A549 (cell line): ENCODE results near the gene BICD2.

Source experiments
- ESRRA ChIP-seq: fragments of 150-350 bp; IDR thresholded peaks from 2 replicates; pipeline ENCODE4 v1.6.1; 2014; ENCODE audit warnings: mild to moderate bottlenecking, low read length, borderline replicate concordance
- KDM1A ChIP-seq: fragments of 200-600 bp; sonication (generic); IDR thresholded peaks from 2 replicates; pipeline ENCODE4 v1.6.1; 2016; ENCODE audit warnings: low read depth, mild to moderate bottlenecking
- POLR2A ChIP-seq: IDR thresholded peaks from 2 replicates; pipeline ENCODE4 v1.6.1; 2012; ENCODE audit warnings: mild to moderate bottlenecking, low read length
- RAD21 ChIP-seq, 2 experiments: fragments of >200 bp in 1 of 2; sonication (Bioruptor Twin) in 1 of 2; formaldehyde crosslinking in 1 of 2; IDR thresholded peaks in 1 of 2; conservative IDR thresholded peaks in 1 of 2; 2 replicates in 1 of 2; 3 replicates in 1 of 2; pipeline ENCODE4 v1.6.1; 2012 to 2018; ENCODE audit warnings: inconsistent platforms in 1 of 2
- SMC3 ChIP-seq: fragments of >200 bp; sonication (Bioruptor Twin); formaldehyde crosslinking; IDR thresholded peaks from 3 replicates; pipeline ENCODE4 v1.6.1; 2018; ENCODE audit warnings: inconsistent platforms
- ZFP36 ChIP-seq: fragments of 450-650 bp; IDR thresholded peaks from 2 replicates; pipeline ENCODE4 v1.6.1; 2014; ENCODE audit warnings: borderline replicate concordance; ENCODE audit not compliant: partially characterized antibody
- ZNF302 ChIP-seq: fragments of 250-450 bp; sonication (Bioruptor Pico); IDR thresholded peaks from 2 replicates; pipeline ENCODE4 v1.9.0; 2021; ENCODE audit warnings: inconsistent platforms, mild to moderate bottlenecking, moderate library complexity
- TF ChIP-seq, protein P1 (sequence below): fragments of >200 bp; sonication (Bioruptor Twin); formaldehyde crosslinking; IDR thresholded peaks from 3 replicates; pipeline ENCODE4 v1.5.1; 2016
- TF ChIP-seq, protein P2 (sequence below): fragments of 200-600 bp; sonication (generic); IDR thresholded peaks from 2 replicates; pipeline ENCODE4 v1.6.1; 2016; ENCODE audit warnings: antibody characterized with exemption, mild to moderate bottlenecking, moderate library complexity

DNA sequence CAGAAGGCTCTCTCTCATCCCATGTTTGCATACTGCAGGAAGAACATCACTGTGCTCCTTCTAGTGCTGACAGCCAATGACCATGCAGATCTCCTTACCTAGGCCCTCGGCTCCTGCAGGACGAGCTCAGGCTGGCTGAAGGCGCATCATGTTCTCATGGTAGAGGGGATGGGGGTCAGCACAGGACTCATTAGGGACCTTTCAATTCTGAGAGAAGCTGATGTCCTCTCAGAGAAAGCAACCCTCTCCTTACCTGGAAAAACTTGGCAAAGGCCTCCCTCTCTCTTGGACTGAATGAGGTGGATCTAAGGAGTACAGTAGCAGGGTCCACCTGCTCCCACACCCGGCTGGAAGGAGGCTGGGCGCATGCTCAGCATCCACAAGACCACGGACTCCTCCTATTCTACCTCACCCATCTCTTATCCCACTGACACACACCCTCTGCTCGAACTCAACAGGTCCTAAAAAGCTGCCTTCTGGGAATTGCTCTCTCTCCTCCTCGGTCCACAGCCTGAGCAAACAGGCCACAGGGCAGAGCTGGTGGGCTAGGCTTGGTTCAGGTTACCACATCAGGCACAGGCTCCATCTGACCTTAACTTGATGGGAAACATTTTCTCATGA, 97.6 kb downstream of the BICD2 start:
- TF ChIP-seq KDM1A = no peak
- TF ChIP-seq, protein P1, sequence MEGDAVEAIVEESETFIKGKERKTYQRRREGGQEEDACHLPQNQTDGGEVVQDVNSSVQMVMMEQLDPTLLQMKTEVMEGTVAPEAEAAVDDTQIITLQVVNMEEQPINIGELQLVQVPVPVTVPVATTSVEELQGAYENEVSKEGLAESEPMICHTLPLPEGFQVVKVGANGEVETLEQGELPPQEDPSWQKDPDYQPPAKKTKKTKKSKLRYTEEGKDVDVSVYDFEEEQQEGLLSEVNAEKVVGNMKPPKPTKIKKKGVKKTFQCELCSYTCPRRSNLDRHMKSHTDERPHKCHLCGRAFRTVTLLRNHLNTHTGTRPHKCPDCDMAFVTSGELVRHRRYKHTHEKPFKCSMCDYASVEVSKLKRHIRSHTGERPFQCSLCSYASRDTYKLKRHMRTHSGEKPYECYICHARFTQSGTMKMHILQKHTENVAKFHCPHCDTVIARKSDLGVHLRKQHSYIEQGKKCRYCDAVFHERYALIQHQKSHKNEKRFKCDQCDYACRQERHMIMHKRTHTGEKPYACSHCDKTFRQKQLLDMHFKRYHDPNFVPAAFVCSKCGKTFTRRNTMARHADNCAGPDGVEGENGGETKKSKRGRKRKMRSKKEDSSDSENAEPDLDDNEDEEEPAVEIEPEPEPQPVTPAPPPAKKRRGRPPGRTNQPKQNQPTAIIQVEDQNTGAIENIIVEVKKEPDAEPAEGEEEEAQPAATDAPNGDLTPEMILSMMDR = no peak
- no peak for TF ChIP-seq POLR2A
- TF ChIP-seq SMC3 = no peak
- no peak for TF ChIP-seq RAD21 (conservative IDR thresholded peaks at IDR 0.05 in 1 of 2, IDR thresholded peaks at IDR 0.05 in 1 of 2)
- TF ChIP-seq, protein P2, sequence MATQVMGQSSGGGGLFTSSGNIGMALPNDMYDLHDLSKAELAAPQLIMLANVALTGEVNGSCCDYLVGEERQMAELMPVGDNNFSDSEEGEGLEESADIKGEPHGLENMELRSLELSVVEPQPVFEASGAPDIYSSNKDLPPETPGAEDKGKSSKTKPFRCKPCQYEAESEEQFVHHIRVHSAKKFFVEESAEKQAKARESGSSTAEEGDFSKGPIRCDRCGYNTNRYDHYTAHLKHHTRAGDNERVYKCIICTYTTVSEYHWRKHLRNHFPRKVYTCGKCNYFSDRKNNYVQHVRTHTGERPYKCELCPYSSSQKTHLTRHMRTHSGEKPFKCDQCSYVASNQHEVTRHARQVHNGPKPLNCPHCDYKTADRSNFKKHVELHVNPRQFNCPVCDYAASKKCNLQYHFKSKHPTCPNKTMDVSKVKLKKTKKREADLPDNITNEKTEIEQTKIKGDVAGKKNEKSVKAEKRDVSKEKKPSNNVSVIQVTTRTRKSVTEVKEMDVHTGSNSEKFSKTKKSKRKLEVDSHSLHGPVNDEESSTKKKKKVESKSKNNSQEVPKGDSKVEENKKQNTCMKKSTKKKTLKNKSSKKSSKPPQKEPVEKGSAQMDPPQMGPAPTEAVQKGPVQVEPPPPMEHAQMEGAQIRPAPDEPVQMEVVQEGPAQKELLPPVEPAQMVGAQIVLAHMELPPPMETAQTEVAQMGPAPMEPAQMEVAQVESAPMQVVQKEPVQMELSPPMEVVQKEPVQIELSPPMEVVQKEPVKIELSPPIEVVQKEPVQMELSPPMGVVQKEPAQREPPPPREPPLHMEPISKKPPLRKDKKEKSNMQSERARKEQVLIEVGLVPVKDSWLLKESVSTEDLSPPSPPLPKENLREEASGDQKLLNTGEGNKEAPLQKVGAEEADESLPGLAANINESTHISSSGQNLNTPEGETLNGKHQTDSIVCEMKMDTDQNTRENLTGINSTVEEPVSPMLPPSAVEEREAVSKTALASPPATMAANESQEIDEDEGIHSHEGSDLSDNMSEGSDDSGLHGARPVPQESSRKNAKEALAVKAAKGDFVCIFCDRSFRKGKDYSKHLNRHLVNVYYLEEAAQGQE = no peak
- no peak for TF ChIP-seq ESRRA
- no peak for TF ChIP-seq ZFP36
- TF ChIP-seq ZNF302 = no peak
